DMS53 (cell line): Measurements from ENCODE around the gene IBA57.

Experiments
- DNase-seq: peaks from one replicate; lab custom pipeline; 2025; lab: John Stamatoyannopoulos, UW

The IBA57 gene

DNA sequence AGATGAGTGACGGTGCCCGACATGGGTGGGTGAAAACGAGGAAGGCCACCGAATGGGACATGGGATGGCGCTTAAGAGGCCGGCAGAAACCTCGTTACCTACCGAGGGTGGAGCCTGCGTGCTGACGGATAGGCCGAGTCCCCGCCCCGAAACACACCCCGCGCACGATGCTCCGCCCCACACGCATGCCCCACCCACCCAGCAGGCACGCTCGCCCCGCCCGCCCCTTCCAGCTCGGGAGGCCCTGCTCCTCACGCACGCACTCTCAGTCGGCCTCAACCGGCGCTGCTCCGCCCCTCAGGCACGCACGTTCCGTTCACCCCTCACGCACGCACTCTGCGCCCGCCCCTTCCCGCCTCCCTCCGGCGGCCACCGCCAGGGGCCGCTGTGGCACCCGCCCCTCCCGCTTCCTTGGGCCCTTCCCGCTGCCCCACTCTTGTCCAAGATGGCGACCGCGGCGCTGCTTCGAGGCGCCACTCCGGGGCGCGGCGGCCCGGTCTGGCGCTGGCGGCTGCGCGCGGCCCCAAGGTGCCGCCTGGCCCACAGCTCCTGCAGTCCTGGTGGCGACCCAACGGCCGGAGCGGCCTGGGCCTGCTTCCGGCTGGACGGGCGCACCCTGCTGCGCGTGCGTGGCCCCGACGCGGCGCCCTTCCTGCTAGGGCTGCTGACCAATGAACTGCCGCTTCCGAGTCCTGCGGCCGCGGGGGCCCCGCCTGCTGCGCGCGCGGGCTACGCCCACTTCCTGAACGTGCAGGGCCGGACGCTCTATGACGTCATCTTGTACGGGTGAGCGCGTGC, at the start of gene IBA57:
Gene IBA57 (plus strand): TSS at position 433 of the 798 bp plus-strand sequence. CDS start 13 bp downstream, at position 446.
- DNase-seq: peak; percentile 99

DNA sequence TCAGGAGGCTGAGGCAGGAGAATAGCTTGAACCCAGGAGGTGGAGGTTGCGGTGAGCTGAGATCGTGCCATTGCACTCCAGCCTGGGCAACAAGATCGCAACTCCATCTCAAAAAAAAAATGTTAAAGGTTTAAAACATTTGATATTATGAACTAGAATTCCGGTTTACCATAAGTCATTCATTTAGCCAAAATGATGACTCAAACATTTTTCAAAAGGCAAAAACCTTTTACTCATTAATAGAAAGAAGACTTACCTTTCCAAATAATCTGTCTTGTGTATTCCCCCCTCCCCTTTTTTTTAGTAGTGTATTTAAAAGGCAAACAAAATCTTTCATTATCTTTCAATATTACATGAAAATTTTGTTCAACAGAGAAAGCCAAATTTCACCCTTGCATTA, 48.3 kb upstream of the IBA57 start:
- DNase-seq: no peak

DNA sequence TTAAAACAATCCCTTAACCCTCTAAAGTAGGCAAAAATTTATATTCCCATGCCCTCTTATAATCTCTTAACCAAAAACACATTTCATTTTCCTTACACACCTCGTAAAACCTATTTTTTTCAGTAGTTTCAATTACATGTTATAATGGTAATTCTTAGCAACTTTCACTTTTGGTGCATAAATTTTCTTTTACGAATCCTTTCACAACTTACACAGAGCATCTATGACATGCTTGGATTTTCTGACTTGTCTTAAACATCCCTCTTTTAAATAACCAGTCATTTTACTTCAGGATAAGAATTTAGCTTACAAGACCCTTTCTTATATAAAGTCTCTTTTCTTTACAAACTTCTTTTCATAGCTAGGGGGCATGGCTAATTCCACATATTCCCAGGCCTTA, 47.6 kb upstream of the IBA57 start:
- DNase-seq: peak; percentile 30

DNA sequence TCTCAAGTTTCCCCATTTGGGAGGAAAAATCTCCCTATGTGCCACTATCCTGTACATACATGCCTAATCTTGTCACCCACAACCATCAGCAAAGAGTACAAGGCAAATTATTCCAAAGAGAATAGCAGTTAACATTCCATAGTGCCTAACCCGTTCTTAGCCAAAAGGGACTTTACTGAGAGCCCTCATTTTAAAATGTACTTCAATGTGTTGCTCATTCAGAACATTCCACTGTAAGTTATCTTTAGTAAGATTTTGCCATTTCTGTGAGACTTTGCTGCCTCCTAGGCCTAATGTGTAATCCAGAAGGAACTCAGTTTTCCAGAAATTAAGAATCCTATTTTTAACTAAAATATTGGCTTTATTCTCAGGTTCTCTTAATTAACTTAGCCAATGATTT, 45.3 kb upstream of the IBA57 start:
- no peak for DNase-seq

DNA sequence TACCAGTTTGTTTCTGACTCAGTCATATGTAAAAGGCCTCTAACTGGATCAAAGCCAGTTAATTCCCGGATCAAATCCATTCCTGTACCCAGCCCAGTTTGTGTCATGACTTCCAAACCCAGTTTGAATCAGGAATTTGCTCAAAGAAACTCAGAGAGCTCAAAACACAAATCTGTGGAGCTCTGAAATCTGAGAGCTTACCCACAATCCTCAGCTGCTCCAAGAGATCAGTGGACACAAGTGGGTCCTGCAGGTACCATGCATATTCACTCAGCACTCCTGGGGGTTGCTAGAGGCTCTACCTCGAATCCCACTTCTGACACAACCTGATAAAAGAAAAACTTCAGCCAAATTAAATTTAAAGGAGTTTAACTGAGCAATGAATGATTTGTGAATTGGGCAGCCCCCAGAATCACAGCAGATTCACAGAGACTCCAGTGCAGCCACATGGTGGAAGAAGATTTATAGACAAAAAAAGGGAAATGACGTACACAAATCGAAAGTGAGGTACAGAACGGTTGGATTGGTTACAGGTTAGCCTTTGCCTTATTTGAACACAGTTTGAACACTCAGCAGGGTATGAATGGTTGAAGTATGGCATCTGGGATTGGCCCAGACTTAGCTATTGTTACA, 44.6 kb upstream of the IBA57 start:
- DNase-seq: no peak

DNA sequence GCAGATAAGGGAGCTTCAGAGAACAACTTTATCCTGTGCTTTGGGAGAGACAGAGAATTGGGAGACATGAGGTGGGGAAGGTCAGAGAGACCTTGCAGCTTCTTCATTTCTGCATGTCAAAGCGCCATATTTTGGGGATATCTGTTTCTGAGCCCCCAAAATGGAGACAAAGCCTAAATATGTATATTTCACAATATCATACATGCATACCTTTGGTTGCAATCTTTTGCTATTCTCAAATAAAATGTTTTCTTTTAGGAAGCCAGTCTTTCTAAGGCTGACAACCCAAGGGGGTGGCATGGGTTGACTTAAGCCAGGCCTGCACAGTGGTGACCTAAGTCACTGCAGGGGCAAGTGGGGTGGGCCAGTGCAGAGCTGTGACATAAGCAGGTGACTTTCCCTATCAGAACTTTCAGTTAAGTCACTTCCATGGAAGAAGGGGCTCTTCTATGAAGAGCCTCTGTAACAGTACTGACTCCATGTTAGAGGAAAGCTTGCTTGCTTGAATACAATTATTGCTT, 42.6 kb upstream of the IBA57 start:
- DNase-seq: no peak

DNA sequence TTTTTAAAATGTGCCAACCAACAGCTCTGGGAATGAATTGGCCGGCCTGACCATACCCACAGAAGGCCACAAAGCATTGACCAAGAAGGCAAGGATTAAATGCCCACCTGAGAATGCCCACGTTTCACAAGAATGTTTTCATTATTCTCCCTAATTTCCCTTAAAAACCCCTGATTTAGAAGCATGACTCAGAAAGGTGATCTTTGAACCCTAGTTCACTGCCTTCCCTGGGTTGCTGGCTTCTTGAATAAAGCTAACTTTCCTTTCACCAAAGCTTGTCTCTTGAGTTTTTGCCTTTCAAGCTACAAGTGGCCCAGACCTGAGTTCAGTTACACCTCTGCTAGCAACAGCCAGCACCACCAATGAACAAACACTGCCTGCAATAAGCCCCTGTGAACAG, 42.1 kb upstream of the IBA57 start:
- no peak for DNase-seq

DNA sequence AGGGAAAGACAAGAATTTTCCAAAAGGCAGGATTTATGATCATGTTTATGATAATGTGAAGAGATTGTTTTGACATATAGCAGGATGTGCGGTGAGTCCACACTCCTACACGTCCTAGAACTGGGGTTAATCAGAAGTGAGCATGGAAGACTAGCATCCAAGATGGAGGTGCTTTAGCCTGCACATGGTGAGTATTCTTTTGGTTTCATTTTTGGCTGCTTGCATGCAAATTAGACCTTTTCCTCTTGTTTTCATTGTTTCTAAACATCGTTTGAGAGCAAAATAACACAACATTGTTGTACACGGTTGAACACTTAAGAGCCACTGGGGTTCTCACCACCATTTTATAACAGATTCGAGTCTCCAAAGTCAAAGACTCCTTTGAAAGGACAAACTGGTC, 40.4 kb upstream of the IBA57 start:
- DNase-seq: no peak

DNA sequence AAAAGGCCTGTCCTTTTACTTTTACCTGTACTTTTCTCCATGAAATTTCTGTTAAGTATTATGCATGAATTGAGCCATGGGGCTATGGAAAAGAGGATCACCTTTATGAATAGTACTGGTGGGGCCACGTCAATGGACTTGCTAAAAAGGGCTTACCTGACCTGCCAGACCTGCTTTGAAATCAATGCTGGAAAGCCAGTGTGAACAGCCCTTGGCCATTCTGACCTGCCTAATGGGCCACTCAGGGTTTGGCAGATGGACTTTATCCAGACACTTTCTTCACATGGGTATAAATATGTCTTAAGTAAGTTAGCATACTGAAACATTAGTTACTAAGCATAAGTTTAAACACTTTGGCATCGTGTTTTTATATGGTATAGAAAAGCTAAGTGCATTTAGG, 33.8 kb upstream of the IBA57 start:
- DNase-seq: no peak

DNA sequence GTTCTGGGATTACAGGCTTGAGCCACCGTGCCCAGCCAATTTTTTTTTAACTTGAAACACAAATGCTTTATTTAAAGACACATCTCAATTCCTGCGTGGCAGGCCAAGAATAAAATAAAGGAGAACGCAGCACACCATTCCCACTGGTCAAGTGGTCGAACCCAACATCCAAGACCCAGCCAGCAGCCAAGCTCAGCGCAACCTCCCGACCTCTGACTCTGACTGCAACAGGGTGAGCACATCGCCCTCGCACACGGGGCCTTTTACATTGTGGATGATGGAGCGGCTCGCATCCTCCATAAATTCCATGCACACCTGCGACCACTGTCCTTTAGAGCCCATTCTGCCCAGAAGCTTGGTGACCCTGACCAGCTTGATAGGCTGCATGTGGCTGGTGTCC, 31.0 kb upstream of the IBA57 start:
- no peak for DNase-seq

DNA sequence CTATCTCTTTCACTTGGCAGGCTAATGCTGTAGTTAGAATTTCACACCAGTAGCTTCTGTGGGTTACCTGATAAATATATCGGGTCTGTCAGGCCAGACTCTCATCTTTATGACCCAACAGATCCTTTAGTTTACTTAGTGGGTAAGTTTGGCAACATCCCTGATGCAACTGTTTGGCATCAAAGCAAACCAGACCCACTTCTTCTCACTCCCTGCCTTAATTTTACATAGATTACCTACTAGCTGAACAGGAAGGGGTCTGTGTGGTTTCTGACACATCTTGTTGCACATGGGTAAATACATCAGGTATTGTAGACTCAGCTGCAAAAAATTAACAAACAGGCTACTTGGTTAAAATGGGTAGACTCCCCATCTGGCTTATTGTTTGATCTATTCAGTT, 28.7 kb upstream of the IBA57 start:
- DNase-seq: peak; percentile 43

DNA sequence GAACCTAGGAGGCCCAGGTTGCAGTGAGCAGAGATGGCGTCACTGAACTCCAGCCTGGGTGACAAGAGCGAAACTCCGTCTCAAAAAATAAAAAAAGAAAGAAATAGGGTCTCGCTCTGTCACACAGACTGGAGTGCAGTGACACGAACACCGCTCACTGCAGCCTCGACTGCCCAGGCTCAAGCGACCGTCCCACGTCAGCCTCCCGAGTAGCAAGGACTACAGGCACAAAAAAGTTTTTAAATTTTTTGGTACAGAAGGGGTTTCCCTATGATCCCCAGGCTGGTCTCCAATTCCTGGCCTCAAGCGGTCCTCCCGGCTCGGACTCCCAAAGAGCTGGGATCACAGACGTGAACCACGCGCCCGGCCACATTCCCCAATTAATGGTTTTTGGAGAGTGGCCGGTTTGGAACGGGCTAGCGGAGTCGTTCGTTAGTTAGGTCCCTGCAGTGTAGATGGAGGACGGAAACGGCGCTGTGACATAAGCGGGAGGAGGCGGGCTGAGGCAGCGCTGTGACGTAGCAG, 26.1 kb upstream of the IBA57 start:
- no peak for DNase-seq

DNA sequence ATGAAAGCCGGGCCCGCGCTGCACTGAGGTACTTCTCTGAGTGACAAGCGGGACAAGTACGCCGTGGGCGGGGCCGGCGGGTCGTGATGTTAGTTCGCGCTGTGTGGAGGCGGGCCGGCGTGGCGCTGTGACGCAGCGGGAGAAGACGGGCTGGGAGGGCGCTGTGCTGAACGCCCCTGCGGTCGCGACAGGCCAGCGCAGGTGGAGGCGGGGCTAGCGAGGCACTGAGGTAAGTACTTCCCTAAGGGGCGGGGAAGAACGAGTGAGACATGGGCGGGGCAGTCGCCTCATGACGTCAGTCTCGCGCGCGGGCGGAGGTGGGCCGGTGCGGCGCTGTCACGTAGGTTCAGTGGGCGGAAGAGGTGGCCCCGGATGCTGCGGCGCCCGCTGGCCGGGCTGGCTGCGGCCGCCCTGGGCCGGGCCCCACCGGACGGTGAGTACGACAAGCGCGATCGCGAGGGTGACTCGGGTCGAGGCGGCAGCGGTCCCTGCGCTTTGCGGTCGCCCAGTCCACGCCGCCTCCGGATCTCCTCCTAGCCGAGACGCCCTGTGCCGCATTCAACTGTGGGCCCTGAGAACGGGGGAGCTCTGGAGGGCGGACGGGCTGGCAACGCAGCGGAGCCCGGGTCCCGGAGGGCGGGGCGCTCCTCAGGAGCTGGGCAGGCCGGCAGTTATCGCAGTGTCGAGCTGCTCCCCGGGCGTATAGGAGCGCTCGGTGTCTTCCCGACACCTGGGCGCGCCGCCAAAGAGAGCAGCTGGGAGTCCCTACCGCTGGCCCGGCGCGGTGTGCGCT, 25.5 kb upstream of the IBA57 start, which contains the start of gene GUK1:
Gene GUK1 (plus strand): TSS at position 349 of the 793 bp plus-strand sequence. CDS start 24 bp downstream, at position 373.
- DNase-seq: peak; percentile 100

DNA sequence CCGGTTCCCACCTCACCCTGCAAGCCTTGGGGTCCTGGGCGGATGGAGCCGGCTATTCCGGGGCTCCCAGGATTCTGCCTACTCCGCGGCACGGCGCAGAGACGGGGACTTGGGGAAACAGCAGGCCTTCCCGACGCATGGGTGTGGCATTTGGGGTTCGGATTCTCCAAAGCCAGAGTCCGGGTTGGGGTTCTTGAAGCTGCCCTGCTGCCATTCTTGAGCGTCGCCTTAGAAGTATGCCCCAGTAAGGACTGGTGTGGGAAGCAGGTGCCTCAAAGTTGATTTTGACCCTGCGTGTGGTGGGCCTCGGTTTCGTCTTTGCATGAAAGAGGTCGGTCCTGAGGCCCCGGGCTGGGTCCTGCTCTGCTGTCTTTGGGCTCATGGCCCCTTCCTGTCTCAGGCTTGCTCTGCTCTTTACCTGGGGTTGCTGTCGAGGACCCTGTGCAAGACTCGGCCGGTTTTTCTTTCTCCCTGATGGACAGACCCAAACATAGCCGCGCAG, 24.8 kb upstream of the IBA57 start:
- peak; percentile 50 for DNase-seq

DNA sequence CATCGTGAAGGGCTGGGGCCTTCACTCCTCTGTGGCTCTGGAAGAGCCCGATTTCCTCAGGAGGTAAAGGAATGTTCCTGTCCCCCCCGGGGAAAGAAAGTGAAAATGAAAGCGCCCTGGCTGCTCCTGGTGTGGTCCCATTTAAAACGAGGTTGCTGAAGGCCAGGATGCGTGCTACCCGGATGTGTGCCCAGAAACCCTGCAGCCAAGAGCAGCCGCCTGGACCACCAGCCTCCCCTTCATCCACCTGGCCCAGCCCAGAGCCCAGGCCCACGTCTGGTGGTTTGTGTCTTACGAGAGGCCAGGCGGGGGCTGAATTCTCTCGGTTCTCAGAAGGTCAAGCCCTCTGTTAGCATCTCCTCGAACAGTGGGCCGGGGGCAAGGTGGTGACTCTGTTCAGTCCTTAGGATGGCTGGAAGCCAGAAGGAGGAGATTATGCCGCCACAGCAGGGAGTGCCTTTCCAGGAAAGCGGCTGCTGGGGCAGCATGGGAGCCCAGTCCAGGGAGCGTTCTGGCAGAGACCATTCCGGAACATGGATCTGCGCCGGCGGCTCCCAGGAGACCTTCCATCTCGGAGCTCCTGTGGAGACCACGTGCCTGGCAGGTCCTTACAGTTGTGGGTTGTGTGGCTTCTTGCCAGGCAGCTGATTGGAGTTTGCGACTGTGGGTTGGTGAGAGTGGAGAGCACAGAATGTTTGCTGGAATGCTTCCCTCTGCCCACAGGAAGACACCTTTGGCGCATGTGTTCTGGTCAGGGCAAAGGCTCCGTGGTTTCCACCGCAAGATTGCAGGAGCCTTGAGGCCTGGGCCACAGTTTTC, 24.2 kb upstream of the IBA57 start:
- peak; percentile 46 for DNase-seq

DNA sequence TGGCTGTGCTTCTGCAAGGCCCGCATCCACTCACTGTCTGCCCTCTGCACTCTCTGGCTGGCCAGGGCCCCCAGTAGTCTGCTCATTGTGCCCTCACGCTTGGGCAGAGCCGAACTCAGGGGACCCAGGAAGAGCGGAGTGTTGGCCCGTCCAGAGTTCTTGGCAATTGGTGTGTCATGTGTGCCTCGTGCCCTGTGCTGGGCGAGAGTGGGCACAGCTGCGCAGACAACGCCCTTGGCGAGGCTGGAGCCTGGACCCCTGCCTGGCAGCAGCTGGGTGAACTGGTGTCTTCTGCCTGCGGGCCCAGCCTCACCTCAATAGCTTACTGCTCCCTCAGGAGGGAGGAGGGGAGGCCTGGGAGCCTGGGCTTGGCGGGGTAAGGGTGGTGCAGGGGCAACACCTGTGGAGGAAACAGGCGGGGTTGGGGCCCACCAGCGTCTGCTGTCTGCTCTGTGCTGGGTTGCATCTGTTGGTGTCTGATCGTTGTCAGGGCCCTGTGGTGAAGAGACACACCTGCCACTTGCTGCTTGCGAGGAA, 23.4 kb upstream of the IBA57 start:
- no peak for DNase-seq

DNA sequence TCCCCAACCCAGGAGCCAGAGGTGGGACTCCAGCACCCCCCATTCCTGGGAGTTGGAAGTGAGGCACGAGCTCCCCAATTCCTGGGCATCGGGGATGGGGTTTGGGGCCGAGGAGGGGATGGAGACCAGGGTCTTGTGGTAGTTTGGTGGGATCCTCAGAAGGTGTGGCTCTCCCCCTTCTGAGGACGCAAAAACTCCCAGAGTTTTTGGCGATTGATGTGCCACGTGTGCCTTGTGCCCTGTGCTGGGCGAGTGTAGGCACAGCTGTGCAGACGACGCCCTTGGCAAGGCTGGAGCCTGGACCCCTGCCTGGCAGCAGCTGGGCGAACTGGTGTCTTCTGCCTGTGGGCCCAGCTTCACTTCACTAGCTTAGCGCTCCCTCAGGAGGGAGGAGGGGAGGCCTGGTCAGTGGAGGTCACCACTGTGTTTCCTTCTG, 22.9 kb upstream of the IBA57 start:
- no peak for DNase-seq

DNA sequence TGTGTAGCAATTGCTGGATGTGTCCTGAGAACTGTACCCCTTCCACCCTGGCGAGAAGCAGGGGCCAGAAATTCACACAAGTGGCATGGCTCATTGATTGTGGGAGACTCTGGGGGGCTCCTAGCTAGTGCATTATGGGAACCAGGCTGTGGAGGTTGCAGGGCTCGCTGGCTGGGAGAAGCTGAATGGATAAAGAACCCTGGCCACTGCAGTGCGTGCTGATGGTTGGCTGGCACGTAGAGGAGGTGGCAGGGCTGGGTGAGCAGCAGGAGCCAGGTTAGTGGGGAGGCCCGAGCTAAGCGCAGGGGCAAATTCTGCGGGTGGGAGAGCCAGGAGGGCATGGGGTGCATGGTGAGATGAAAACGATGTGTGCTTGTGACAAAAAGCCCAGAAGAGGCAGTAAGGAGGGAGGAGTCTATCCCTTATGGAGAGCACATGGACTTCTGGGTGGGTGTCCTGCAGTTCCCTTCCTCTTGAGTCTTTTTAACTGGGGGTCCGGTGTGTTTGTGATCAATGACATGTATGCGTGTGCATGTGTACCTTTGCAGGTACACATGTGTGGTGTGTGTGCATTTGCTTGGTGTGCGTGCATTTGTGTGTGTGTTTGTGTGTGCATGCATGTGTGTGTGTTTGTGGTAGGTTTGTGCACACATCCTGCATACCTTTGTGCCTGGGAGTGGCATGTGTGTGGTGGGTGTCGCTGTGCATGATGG, 22.0 kb upstream of the IBA57 start:
- no peak for DNase-seq

DNA sequence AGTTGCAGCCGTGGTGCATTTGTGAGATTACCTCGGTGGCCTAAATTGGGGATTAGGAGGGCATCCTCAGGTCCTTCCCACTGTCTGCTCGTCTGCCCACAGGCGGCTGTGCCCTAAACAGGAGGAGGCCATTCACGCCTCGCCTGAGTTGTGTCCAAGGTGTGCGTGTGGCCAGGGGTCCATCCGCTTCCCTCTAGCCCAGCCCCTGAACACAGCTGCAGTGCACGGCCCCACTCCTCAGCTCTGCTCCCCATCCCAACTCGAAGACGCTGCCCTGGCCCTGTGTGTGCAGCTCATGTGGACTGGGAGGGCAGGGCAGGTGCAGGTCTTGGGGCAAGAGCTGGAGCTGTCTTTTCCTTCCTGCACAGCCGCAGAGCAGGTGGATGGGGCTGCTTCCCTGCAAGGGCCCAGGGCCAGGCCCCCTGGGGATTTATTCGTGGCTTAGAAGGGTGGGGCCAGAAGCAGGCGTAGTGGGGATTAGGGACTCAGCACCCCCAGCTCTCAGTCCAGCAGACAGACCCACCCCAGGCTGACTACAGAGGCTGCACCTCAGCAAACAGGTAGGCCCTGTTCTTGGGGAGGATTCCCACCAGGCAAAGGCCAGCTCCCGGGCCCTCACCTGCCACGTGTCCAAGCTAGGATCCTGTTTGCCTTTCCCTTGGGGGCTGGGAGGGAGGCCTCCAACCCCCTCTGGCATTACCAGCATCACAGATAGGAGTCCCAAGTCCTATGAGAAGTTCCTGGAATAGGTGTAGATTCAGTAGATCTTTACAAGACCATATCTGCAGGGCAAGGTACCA, 21.2 kb upstream of the IBA57 start:
- DNase-seq: no peak
